Activated T-cell treated with anti-CD3 and anti-CD28 coated beads, Interleukin-2, amount 50 U/mL, for 24 hours (primary cell): ENCODE measurements around the gene GPC5.
"Not testable (repeated sequence)": the region's sequence is repeated elsewhere in the genome, so short reads cannot be mapped to it uniquely, and the experiment has no call there.

Experiments used
- DNase-seq: peaks from one replicate; pipeline ENCODE4 v3.0.0-alpha.2; 2020
- H3K27ac Mint-ChIP-seq: 2 replicates; pipeline ENCODE4 v1.8.0; 2020; ENCODE audit warnings: mild to moderate bottlenecking, mixed read lengths
- H3K27me3 Mint-ChIP-seq: 2 replicates; pipeline ENCODE4 v1.8.0; 2020; ENCODE audit warnings: mixed read lengths
- H3K36me3 Mint-ChIP-seq: 2 replicates; pipeline ENCODE4 v1.8.0; 2020; ENCODE audit warnings: low read depth, mixed read lengths
- H3K4me1 Mint-ChIP-seq: 2 replicates; pipeline ENCODE4 v1.8.0; 2020; ENCODE audit warnings: low read depth, mixed read lengths
- H3K4me3 Mint-ChIP-seq: 2 replicates; pipeline ENCODE4 v1.8.0; 2020; ENCODE audit warnings: mild to moderate bottlenecking, moderate library complexity, mixed read lengths
- H3K9me3 Mint-ChIP-seq: 2 replicates; pipeline ENCODE4 v1.8.0; 2020; ENCODE audit warnings: mixed read lengths

The GPC5 gene

GRCh38 chr13:92451060-92451459, 1052.6 kb downstream of the GPC5 start:
- Mint-ChIP-seq H3K4me1 (no peaks in the 10 kb centered on the region), H3K36me3 (no peaks in the 10 kb centered on the region), H3K9me3 (peaks cover 2% of the 10 kb centered on the region), H3K27ac (no peak overlapping the region), H3K4me3 (no peak overlapping the region), H3K27me3 (no peaks in the 10 kb centered on the region)
- no peak for DNase-seq

GRCh38 chr13:92452840-92453239, 1054.4 kb downstream of the GPC5 start:
- H3K9me3 Mint-ChIP-seq: peaks cover 3% of the 10 kb centered on the region
- H3K4me3 Mint-ChIP-seq: no peak overlapping the region
- H3K27me3 Mint-ChIP-seq: no peaks in the 10 kb centered on the region

GRCh38 chr13:92459306-92459705, 1060.9 kb downstream of the GPC5 start:
- H3K27me3 Mint-ChIP-seq: no peaks in the 10 kb centered on the region
- H3K4me1 Mint-ChIP-seq: no peaks in the 10 kb centered on the region
- no peak overlapping the region for H3K4me3 Mint-ChIP-seq
- DNase-seq: no peak
- H3K9me3 Mint-ChIP-seq: peaks cover 3% of the 10 kb centered on the region
- no peaks in the 10 kb centered on the region for H3K36me3 Mint-ChIP-seq
- H3K27ac Mint-ChIP-seq: no peak overlapping the region

More at GRCh38 chr13:92452840-92453239, 1054.4 kb downstream of the GPC5 start:
- DNase-seq: no peak
- Mint-ChIP-seq H3K4me1 (no peaks in the 10 kb centered on the region), H3K36me3 (no peaks in the 10 kb centered on the region), H3K27ac (no peak overlapping the region)

GRCh38 chr13:92460479-92460878, 1062.1 kb downstream of the GPC5 start:
- H3K36me3 Mint-ChIP-seq: no peaks in the 10 kb centered on the region
- H3K4me3 Mint-ChIP-seq: no peak overlapping the region
- H3K4me1 Mint-ChIP-seq: no peaks in the 10 kb centered on the region
- no peak overlapping the region for H3K27ac Mint-ChIP-seq
- H3K9me3 Mint-ChIP-seq: peaks cover 3% of the 10 kb centered on the region
- no peak for DNase-seq
- H3K27me3 Mint-ChIP-seq: no peaks in the 10 kb centered on the region

GRCh38 chr13:92461402-92461801, 1063.0 kb downstream of the GPC5 start:
- no peak overlapping the region for H3K4me3 Mint-ChIP-seq
- H3K27ac Mint-ChIP-seq: no peak overlapping the region
- H3K27me3 Mint-ChIP-seq: no peaks in the 10 kb centered on the region
- no peaks in the 10 kb centered on the region for H3K36me3 Mint-ChIP-seq
- DNase-seq: no peak
- peaks cover 3% of the 10 kb centered on the region for H3K9me3 Mint-ChIP-seq
- H3K4me1 Mint-ChIP-seq: no peaks in the 10 kb centered on the region

DNA sequence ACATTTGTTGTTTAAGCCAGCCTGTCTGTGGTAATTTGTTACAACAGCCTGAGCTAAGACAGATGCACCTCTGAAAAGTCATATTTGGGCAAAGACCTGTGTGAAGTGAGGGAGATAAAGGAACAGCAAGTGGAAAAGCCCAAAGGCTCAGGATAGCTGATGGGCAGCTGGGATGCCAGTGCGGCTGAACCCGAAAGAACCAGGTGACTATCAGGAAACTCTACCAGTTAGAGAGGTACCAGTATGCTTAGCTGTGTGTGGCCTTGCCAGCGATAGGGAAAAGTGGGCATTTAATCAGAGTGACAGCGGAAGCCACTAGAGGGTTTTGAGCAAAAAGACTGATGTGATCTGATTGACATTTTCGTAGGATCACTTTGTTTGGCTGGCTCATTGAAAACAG, 1063.4 kb downstream of the GPC5 start:
- Mint-ChIP-seq H3K36me3 (no peaks in the 10 kb centered on the region), H3K4me1 (no peaks in the 10 kb centered on the region), H3K27me3 (no peaks in the 10 kb centered on the region), H3K9me3 (peaks cover 3% of the 10 kb centered on the region), H3K4me3 (no peak overlapping the region), H3K27ac (no peak overlapping the region)
- no peak for DNase-seq

DNA sequence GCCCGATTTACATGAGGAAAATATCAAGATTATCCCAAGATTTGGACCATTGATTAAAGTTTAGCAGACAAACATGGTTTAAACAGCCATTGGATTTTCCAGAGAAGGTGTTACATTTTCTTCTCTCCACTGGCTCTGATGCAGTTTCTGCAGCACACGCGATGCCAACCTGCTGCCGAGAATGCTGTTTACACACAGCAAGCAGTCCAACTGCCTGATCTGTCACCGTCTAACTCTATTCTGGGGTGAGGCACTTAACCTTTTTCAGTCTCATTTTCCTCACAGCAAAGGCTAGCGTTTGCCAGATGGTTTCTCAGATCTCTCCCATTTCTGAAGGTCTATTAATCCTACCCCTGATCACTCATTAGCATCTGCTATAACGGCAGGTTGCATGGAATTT, 1064.7 kb downstream of the GPC5 start:
- Mint-ChIP-seq H3K27me3 (no peaks in the 10 kb centered on the region), H3K4me1 (no peaks in the 10 kb centered on the region), H3K36me3 (no peaks in the 10 kb centered on the region), H3K27ac (no peak overlapping the region), H3K4me3 (no peak overlapping the region), H3K9me3 (peaks cover 3% of the 10 kb centered on the region)
- DNase-seq: no peak

DNA sequence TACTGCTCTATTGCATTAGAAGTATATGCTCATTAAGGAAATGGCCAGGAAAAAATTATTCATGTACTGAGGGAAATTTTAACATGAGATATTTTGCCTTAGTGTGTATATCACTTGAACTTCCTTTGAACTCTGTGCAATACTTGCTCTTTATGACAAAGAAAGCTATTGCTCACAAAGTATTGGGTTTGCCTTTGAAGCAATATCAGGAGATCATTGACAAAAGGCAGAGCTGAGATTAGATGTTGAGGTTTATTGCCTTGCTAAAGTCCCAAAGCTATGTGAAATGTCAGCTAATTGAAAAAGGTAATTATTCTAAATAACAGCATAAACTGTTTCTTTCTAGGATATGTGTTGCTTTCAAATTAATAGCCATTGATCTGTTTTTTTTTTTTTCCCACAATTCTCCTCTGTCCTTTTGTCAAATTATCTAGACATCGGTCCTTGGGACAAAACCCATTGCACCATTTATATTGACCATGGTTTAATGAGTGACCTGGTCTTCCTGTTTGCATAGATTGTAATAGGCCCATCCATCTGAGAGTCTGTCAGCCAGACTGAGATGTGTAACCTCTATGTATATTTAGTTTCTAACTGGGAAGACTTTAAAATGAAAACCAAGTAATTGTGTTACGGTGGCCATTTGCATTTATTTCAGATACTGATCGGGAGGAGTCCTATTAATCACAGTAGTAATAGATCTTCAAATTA, 1075.5 kb downstream of the GPC5 start:
- Mint-ChIP-seq H3K27me3 (no peaks in the 10 kb centered on the region), H3K36me3 (no peaks in the 10 kb centered on the region), H3K9me3 (peaks cover 4% of the 10 kb centered on the region), H3K4me1 (no peaks in the 10 kb centered on the region), H3K27ac (no peak overlapping the region), H3K4me3 (no peak overlapping the region)
- DNase-seq: no peak

GRCh38 chr13:92480387-92480786, 1082.0 kb downstream of the GPC5 start:
- Mint-ChIP-seq H3K27me3 (no peaks in the 10 kb centered on the region), H3K36me3 (no peaks in the 10 kb centered on the region), H3K4me3 (no peak overlapping the region), H3K9me3 (peaks cover 2% of the 10 kb centered on the region), H3K4me1 (no peaks in the 10 kb centered on the region), H3K27ac (no peak overlapping the region)
- no peak for DNase-seq

- H3K9me3 Mint-ChIP-seq, H3K36me3 Mint-ChIP-seq, H3K4me1 Mint-ChIP-seq: not testable (repeated sequence)
Observed at GRCh38 chr13:92482790-92483189, 1084.4 kb downstream of the GPC5 start.

GRCh38 chr13:92483894-92484293, 1085.5 kb downstream of the GPC5 start:
- DNase-seq: no peak
- H3K27me3 Mint-ChIP-seq: no peaks in the 10 kb centered on the region
- H3K4me3 Mint-ChIP-seq: no peak overlapping the region
- H3K36me3 Mint-ChIP-seq: no peaks in the 10 kb centered on the region
- H3K4me1 Mint-ChIP-seq: no peaks in the 10 kb centered on the region
- no peak overlapping the region for H3K27ac Mint-ChIP-seq
- H3K9me3 Mint-ChIP-seq: peaks cover 3% of the 10 kb centered on the region

More at GRCh38 chr13:92482790-92483189, 1084.4 kb downstream of the GPC5 start:
- H3K4me3 Mint-ChIP-seq, DNase-seq, H3K27ac Mint-ChIP-seq, H3K27me3 Mint-ChIP-seq: not testable (repeated sequence)

- H3K36me3 Mint-ChIP-seq: no peaks in the 10 kb centered on the region
- H3K27me3 Mint-ChIP-seq: no peaks in the 10 kb centered on the region
- H3K9me3 Mint-ChIP-seq: peaks cover 4% of the 10 kb centered on the region
- no peak overlapping the region for H3K4me3 Mint-ChIP-seq
- H3K4me1 Mint-ChIP-seq: no peaks in the 10 kb centered on the region
- no peak for DNase-seq
- H3K27ac Mint-ChIP-seq: no peak overlapping the region
Observed at GRCh38 chr13:92487238-92487637, 1088.8 kb downstream of the GPC5 start.

GRCh38 chr13:92488249-92488852, 1089.9 kb downstream of the GPC5 start:
- Mint-ChIP-seq H3K9me3 (peaks cover 4% of the 10 kb centered on the region), H3K4me3 (no peak overlapping the region), H3K27me3 (no peaks in the 10 kb centered on the region), H3K4me1 (no peaks in the 10 kb centered on the region), H3K27ac (no peak overlapping the region), H3K36me3 (no peaks in the 10 kb centered on the region)
- no peak for DNase-seq

DNA sequence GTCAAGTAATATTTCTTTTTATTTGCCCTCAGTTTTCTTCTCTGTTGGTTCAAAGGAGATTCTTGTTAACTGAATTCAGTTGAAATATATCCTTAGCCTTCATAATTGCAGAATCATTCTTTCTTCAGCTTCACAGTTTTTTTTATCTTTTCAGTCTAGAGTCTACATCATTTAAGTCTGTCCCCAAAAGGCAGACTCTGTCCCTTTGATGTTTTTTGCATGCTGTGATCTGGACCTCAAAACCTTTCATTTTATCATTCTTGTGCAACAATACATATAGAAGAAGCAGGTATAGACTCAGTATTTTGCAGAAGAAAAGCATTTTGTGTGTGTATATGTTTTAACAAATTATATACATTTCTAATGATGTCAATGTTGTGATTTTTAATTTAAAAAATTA, 1093.4 kb downstream of the GPC5 start:
- H3K4me3 Mint-ChIP-seq: no peak overlapping the region
- H3K4me1 Mint-ChIP-seq: no peaks in the 10 kb centered on the region
- no peak overlapping the region for H3K27ac Mint-ChIP-seq
- no peaks in the 10 kb centered on the region for H3K27me3 Mint-ChIP-seq
- no peak for DNase-seq
- no peaks in the 10 kb centered on the region for H3K36me3 Mint-ChIP-seq
- peaks cover 7% of the 10 kb centered on the region for H3K9me3 Mint-ChIP-seq

DNA sequence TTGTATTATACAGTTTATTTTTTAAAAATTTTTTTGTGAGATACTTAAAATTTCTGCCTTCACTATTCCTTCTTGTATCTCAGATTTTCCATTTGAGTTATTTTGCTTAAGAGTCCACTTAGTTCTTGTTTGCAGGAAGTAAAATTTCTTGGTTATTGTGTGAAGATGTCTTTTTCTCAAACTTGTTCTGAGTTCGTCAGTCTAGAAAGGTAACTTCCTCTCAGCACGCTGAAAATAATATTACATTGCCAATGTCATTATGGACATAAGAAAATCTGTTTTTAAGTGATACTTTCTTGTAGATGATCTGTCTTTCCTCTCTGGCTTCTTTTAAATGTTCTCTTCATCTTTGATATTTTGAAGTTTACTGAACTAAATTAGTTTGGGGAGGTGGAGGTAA, 1096.5 kb downstream of the GPC5 start:
- DNase-seq: no peak
- Mint-ChIP-seq H3K36me3 (no peaks in the 10 kb centered on the region), H3K27me3 (no peaks in the 10 kb centered on the region), H3K9me3 (peaks cover 11% of the 10 kb centered on the region), H3K4me3 (no peak overlapping the region), H3K27ac (no peak overlapping the region), H3K4me1 (no peaks in the 10 kb centered on the region)
